ENCODE measurements around the gene DPYD. TPM values are rescaled to one million over a fixed set of nuclear protein-coding genes. Genes with fewer than 3 reads are reported as not detected.

Gene DPYD
- total and polyA plus RNA-seq, 8 donors, result 2.7 to 24.5 (median 9.4) TPM

DNA sequence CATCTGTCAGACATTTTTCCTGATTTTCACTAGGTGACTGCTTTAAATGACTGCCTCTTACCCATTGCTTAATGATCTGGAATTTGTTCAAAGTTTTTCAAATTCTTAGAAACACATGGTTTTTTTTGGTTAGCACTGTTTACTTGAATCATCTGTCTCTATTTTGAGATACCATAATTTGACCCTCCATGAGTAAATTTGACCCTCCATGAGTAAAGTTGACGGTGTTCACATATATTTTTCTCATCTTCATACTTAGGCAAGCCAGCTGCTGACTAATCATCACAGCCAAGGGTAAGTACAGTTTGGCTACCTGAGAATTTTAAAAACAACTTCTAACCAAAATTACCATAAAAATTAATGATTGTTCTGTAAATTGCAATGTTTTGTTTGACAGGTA lies 612.7 kb downstream of the DPYD start:
- DNase-seq, result no peak
- Histone ChIP-seq H3K4me1 (no peaks in the 10 kb centered on the region), H3K4me3 (no peak overlapping the region), H3K9me3 (no peaks in the 10 kb centered on the region), H3K27ac (no peak overlapping the region), H3K27me3 (no peaks in the 10 kb centered on the region), H3K36me3 (no peaks in the 10 kb centered on the region)
- TF ChIP-seq CTCF (IDR thresholded peaks at IDR 0.05), result no peak
- 89 to 100% methylated on average over 1 of the region's 1 CpG for WGBS, 2 donors
- intact Hi-C loops (cut with DNase I), result no loop called here
- no peak for ATAC-seq
- FAIRE-seq, result no peak

DNA sequence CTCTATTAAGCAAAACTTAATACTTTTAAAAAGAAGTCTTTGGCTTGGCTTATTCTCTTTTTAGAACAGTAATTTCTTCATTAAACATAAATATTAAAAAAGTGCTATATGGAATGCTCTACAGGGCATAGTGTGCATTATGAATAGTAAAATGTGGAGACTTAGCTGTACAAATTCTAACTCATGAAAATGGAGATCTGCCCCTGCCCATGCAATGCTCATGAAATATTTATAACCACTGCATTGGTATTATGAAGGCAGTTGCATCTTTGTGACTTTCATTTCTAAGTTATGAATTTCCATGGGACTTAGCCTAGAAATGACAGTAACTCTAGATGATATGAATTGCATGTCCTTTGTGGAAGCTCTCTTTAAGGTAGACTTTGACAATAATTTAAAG lies 613.3 kb downstream of the DPYD start:
- FAIRE-seq (no peak), DNase-seq (no peak), ATAC-seq (no peak)
- Histone ChIP-seq H3K27ac (no peak overlapping the region), H3K9me3 (no peaks in the 10 kb centered on the region), H3K4me3 (no peak overlapping the region), H3K27me3 (no peaks in the 10 kb centered on the region), H3K36me3 (no peaks in the 10 kb centered on the region), H3K4me1 (no peaks in the 10 kb centered on the region)
- intact Hi-C loops (cut with DNase I), result no loop called here
- TF ChIP-seq CTCF (IDR thresholded peaks at IDR 0.05), result no peak

DNA sequence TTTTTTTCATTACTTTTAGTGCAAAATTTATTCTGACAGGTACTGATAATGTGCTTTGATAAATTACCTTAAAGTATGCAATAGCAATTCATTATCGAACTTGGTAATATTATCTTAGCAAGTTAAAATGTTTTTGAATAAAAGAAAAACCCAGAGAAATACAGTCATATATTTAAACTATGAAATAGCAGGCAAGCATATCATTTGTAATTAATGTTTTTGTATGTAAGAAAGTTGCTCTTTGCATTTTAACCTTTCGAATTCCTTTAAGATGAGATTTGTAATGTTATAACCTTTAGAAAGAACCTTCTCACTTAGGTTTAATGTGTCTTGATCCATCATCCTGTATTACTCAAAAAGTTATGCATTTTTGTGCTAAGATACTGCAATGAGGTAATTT lies 613.7 kb downstream of the DPYD start:
- no peaks in the 10 kb centered on the region for H3K9me3 ChIP-seq
- intact Hi-C loops (cut with DNase I), result no loop called here
- no peaks in the 10 kb centered on the region for H3K36me3 ChIP-seq
- 51 to 52% methylated on average over 2 of the region's 2 CpGs for WGBS, 2 donors
- no peaks in the 10 kb centered on the region for H3K4me1 ChIP-seq
- no peak overlapping the region for H3K4me3 ChIP-seq
- H3K27me3 ChIP-seq, result no peaks in the 10 kb centered on the region
- H3K27ac ChIP-seq, result no peak overlapping the region
- no peak for FAIRE-seq
- no peak for TF ChIP-seq CTCF (IDR thresholded peaks at IDR 0.05)
- DNase-seq, result no peak
- ATAC-seq, result no peak

- no peak for DNase-seq
- Histone ChIP-seq H3K27me3 (no peaks in the 10 kb centered on the region), H3K27ac (no peak overlapping the region), H3K4me3 (no peak overlapping the region), H3K9me3 (no peaks in the 10 kb centered on the region), H3K36me3 (no peaks in the 10 kb centered on the region), H3K4me1 (no peaks in the 10 kb centered on the region)
- ATAC-seq, result no peak
- no peak for TF ChIP-seq CTCF (IDR thresholded peaks at IDR 0.05)
- no peak for FAIRE-seq
- intact Hi-C loops (cut with DNase I), result no loop called here
These were observed 614.3 kb downstream of the DPYD start for GRCh38 chr1:97306504-97306903.

DNA sequence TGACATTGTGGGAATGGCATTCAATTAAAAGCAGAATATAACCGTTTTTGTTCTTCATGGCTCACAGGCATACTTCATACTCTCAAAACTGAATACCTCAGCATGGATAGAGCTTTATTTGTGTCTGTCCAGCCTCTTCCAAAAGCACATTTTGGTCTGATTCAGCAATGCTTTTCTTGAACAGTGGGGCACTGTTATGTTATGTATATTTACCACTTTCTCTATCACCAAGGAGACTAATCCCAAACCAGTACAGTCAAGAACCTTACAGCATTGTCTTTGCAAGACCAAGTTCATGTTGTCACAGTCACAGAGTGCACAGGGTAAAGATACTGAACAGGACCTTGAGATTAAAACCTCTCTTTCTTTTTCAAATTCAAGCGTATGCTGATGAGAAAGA lies 616.5 kb downstream of the DPYD start:
- ATAC-seq (no peak), FAIRE-seq (no peak), DNase-seq (no peak)
- intact Hi-C loops (cut with DNase I), result no loop called here
- Histone ChIP-seq H3K27ac (no peak overlapping the region), H3K27me3 (no peaks in the 10 kb centered on the region), H3K36me3 (no peaks in the 10 kb centered on the region), H3K4me3 (no peak overlapping the region), H3K9me3 (no peaks in the 10 kb centered on the region), H3K4me1 (no peaks in the 10 kb centered on the region)
- WGBS, 2 donors, result 75 to 89% methylated on average over 2 of the region's 2 CpGs
- no peak for TF ChIP-seq CTCF (IDR thresholded peaks at IDR 0.05)

Data from pancreas (tissue), 10 donors.